ENCODE results near the gene MAX.

Gene MAX

DNA sequence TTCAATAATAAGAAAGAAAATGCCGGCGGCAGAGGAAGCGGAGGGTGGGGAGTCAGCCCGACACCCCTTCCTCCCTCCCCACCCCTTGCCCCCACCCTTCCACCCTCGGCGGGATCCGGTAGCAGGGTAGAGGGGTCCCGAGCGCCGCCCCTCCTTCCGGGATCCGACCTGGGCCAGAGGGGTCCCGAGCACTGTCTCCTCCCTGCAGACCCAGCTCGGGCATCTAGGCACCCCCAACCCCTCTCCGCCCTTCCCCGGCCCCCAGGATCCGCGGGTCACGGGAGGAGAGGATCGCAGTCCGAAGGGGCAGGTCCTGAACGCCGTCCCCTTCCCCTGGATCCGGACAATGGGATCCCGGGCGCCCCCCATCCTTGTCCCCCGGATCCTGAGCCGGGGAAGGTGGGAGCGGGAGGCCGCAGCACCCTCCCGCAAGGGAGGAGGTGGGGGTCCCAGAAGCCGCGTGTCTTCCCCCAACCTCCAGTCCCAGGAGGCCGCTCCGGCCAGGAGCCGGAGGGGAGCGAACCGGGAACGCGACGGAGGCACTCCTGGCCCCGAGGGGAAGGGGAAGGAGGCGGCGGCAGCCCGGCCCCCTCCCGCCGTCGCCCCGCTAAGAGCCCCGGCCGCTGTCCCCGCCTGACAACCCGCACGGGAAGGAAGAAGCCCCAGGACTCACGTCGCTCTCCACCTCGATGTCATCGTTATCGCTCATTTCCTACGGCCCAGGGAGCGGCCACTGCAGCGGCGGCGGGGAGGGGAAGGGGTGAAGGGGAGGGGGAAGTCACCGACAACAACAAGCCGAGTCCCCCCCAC lies 481 bp downstream of the MAX start (continued):
- TF ChIP-seq, protein P1, sequence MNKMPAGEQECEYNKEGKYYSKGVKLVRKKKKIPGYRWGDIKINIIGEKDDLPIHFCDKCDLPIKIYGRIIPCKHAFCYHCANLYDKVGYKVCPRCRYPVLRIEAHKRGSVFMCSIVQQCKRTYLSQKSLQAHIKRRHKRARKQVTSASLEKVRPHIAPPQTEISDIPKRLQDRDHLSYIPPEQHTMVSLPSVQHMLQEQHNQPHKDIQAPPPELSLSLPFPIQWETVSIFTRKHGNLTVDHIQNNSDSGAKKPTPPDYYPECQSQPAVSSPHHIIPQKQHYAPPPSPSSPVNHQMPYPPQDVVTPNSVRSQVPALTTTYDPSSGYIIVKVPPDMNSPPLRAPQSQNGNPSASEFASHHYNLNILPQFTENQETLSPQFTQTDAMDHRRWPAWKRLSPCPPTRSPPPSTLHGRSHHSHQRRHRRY (tag by site-specific recombination; IDR thresholded peaks at IDR 0.05), result no peak
- TF ChIP-seq, protein P2, sequence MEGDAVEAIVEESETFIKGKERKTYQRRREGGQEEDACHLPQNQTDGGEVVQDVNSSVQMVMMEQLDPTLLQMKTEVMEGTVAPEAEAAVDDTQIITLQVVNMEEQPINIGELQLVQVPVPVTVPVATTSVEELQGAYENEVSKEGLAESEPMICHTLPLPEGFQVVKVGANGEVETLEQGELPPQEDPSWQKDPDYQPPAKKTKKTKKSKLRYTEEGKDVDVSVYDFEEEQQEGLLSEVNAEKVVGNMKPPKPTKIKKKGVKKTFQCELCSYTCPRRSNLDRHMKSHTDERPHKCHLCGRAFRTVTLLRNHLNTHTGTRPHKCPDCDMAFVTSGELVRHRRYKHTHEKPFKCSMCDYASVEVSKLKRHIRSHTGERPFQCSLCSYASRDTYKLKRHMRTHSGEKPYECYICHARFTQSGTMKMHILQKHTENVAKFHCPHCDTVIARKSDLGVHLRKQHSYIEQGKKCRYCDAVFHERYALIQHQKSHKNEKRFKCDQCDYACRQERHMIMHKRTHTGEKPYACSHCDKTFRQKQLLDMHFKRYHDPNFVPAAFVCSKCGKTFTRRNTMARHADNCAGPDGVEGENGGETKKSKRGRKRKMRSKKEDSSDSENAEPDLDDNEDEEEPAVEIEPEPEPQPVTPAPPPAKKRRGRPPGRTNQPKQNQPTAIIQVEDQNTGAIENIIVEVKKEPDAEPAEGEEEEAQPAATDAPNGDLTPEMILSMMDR (tag by site-specific recombination; IDR thresholded peaks at IDR 0.05), result no peak
- TF ChIP-seq ZNF366 (tag by site-specific recombination; conservative IDR thresholded peaks at IDR 0.05) (no peak), KLF9 (tag by site-specific recombination; IDR thresholded peaks at IDR 0.05; ENCODE audit: low read depth) (no peak), ZNF76 (tag by site-specific recombination; IDR thresholded peaks at IDR 0.05; ENCODE audit: borderline replicate concordance, low read depth) (peak; percentile 76), ZSCAN23 (tag by site-specific recombination; IDR thresholded peaks at IDR 0.05) (no peak), ZNF112 (tag by site-specific recombination; IDR thresholded peaks at IDR 0.05) (no peak), ZBTB7A (tag by site-specific recombination; IDR thresholded peaks at IDR 0.05; ENCODE audit: low read depth) (0 out of 2 replicates have a peak, but pooled peaks have one; percentile 15), ZNF658 (tag by site-specific recombination; IDR thresholded peaks at IDR 0.05) (no peak), ZNF549 (tag by site-specific recombination; IDR thresholded peaks at IDR 0.05) (no peak), ZFHX2 (tag by site-specific recombination; conservative IDR thresholded peaks at IDR 0.05) (no peak), ZNF660 (tag by site-specific recombination; IDR thresholded peaks at IDR 0.05) (no peak), SP3 (tag by site-specific recombination; IDR thresholded peaks at IDR 0.05) (no peak; the same call in 1 of the 2 replicates), ZNF274 (IDR thresholded peaks at IDR 0.05; ENCODE audit: low read length) (no peak), ZNF274 (tag by site-specific recombination; IDR thresholded peaks at IDR 0.05; ENCODE audit: borderline replicate concordance) (no peak), ZNF416 (tag by site-specific recombination; IDR thresholded peaks at IDR 0.05) (no peak), ZNF600 (tag by site-specific recombination; IDR thresholded peaks at IDR 0.05) (no peak), ZNF391 (tag by site-specific recombination; IDR thresholded peaks at IDR 0.05; ENCODE audit: borderline replicate concordance, low read depth) (0 out of 2 replicates have a peak, but pooled peaks have one; percentile 55), ZNF777 (tag by site-specific recombination; IDR thresholded peaks at IDR 0.05; ENCODE audit: borderline replicate concordance) (no peak), ZBTB48 (tag by site-specific recombination; IDR thresholded peaks at IDR 0.05) (no peak), ZNF555 (tag by site-specific recombination; conservative IDR thresholded peaks at IDR 0.05) (no peak), KLF7 (tag by site-specific recombination; IDR thresholded peaks at IDR 0.05; ENCODE audit: borderline replicate concordance) (no peak), WT1 (tag by site-specific recombination; IDR thresholded peaks at IDR 0.05) (no peak), ZNF664 (tag by site-specific recombination; IDR thresholded peaks at IDR 0.05) (no peak), ZBTB20 (tag by site-specific recombination; IDR thresholded peaks at IDR 0.05) (peak; percentile 29), ZNF433 (tag by site-specific recombination; IDR thresholded peaks at IDR 0.05; ENCODE audit: low read depth) (no peak), ZNF785 (tag by site-specific recombination; IDR thresholded peaks at IDR 0.05) (0 out of 2 replicates have a peak, but pooled peaks have one; percentile 23), ZIC2 (tag by site-specific recombination; IDR thresholded peaks at IDR 0.05) (no peak), HOXD13 (CRISPR knock-in tag; IDR thresholded peaks at IDR 0.05; ENCODE audit: borderline replicate concordance) (no peak), ZNF426 (tag by site-specific recombination; IDR thresholded peaks at IDR 0.05) (no peak), ZNF248 (tag by site-specific recombination; IDR thresholded peaks at IDR 0.05) (no peak)
- TF ChIP-seq, protein P3, sequence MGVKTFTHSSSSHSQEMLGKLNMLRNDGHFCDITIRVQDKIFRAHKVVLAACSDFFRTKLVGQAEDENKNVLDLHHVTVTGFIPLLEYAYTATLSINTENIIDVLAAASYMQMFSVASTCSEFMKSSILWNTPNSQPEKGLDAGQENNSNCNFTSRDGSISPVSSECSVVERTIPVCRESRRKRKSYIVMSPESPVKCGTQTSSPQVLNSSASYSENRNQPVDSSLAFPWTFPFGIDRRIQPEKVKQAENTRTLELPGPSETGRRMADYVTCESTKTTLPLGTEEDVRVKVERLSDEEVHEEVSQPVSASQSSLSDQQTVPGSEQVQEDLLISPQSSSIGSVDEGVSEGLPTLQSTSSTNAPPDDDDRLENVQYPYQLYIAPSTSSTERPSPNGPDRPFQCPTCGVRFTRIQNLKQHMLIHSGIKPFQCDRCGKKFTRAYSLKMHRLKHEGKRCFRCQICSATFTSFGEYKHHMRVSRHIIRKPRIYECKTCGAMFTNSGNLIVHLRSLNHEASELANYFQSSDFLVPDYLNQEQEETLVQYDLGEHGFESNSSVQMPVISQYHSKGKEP (tag by site-specific recombination; IDR thresholded peaks at IDR 0.05), result no peak
- TF ChIP-seq, protein P4, sequence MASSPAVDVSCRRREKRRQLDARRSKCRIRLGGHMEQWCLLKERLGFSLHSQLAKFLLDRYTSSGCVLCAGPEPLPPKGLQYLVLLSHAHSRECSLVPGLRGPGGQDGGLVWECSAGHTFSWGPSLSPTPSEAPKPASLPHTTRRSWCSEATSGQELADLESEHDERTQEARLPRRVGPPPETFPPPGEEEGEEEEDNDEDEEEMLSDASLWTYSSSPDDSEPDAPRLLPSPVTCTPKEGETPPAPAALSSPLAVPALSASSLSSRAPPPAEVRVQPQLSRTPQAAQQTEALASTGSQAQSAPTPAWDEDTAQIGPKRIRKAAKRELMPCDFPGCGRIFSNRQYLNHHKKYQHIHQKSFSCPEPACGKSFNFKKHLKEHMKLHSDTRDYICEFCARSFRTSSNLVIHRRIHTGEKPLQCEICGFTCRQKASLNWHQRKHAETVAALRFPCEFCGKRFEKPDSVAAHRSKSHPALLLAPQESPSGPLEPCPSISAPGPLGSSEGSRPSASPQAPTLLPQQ (tag by site-specific recombination; IDR thresholded peaks at IDR 0.05), result 0 out of 2 replicates have a peak, but pooled peaks have one; percentile 8
